Large intestine (tissue), 12 donors: Measurements from ENCODE around the gene WDR35. TPM values are rescaled to one million over a fixed set of nuclear protein-coding genes. Genes with fewer than 3 reads are reported as not detected.

ENCODE experiments used
- DNase-seq, 2 donors: peaks; one replicate each; pipeline versions ENCODE4 v3.0.0 to v3.0.0-alpha.2; 2013
- H3K27ac ChIP-seq: one replicate; pipeline ENCODE4 v1.5.1; 2013; ENCODE audit warnings: low read length
- H3K27me3 ChIP-seq: 2 replicates; pipeline ENCODE4 v1.6.1; 2013; ENCODE audit warnings: low read length; ENCODE audit not compliant: control insufficient read depth, insufficient read depth
- H3K36me3 ChIP-seq: 2 replicates; pipeline ENCODE4 v1.6.1; 2013; ENCODE audit warnings: low read length; ENCODE audit not compliant: control insufficient read depth, insufficient read depth
- H3K4me1 ChIP-seq: one replicate; pipeline ENCODE4 v1.6.1; 2013; ENCODE audit warnings: low read length; ENCODE audit not compliant: control insufficient read depth, insufficient read depth
- H3K4me3 ChIP-seq: one replicate; pipeline ENCODE4 v1.5.1; 2013; ENCODE audit warnings: low read length
- H3K9me3 ChIP-seq: one replicate; pipeline ENCODE4 v1.6.1; 2013; ENCODE audit warnings: mild to moderate bottlenecking, low read depth, low read length, moderate library complexity; ENCODE audit not compliant: control insufficient read depth
- WGBS: methylation state at CpG from one replicate; pipeline ENCODE4 v1.1.5; 2013; ENCODE audit warnings: low lambda C conversion rate; ENCODE audit not compliant: insufficient coverage; 5-methylcytosine and 5-hydroxymethylcytosine counted together
- long read RNA-seq, 11 donors: transcript quantifications; one replicate each; lab custom pipeline, GENCODE V29; 2026
- polyA plus RNA-seq: library from polyadenylated mRNA; unstranded; fragments of 120-200 nt; gene quantifications from one replicate; pipeline ENCODE4 v1.2.1, GENCODE V29; 2013

WDR35 gene
- polyA plus RNA-seq: 9.8 TPM
- long read RNA-seq, donor 1: 0 reads
- long read RNA-seq, donor 2: 0 reads
- long read RNA-seq, donor 3: 0 reads
- long read RNA-seq, donor 4: 0 reads
- long read RNA-seq, donor 5: 0 reads
- long read RNA-seq, donor 6: 0 reads
- long read RNA-seq, donor 7: 0 reads
- long read RNA-seq, donor 8: 0 reads
- long read RNA-seq, donor 9: 0 reads
- long read RNA-seq, donor 10: 0 reads
- long read RNA-seq, donor 11: 0 reads

- Histone ChIP-seq H3K4me1 (no peaks in the 10 kb centered on the region), H3K36me3 (peaks cover 2% of the 10 kb centered on the region), H3K27ac (peak within 1 kb of the TSS; percentile 30), H3K4me3 (peak within 1 kb of the TSS; percentile 93), H3K9me3 (no peaks in the 10 kb centered on the region), H3K27me3 (peaks cover 3% of the 10 kb centered on the region)
- DNase-seq: peak; percentile 89 to 90
- WGBS: 0% methylated on average over 3 of the region's 70 CpGs
Measured at GRCh38 chr2:19989667-19990415, at the start of gene WDR35. TSS of gene WDR35 (minus strand) at chr2:19990105. CDS start at chr2:19990015, 90 bp downstream.

GRCh38 chr2:20037660-20038059 is 47.8 kb upstream of the WDR35 start:
- Histone ChIP-seq H3K4me1 (no peaks in the 10 kb centered on the region), H3K36me3 (peaks cover 74% of the 10 kb centered on the region), H3K4me3 (no peak overlapping the region), H3K27ac (no peak overlapping the region), H3K27me3 (no peaks in the 10 kb centered on the region), H3K9me3 (no peaks in the 10 kb centered on the region)
- no peak for DNase-seq
- WGBS: no CpG with 5 or more reads among the region's 2 CpGs

- no peaks in the 10 kb centered on the region for H3K4me1 ChIP-seq
- no peak overlapping the region for H3K27ac ChIP-seq
- WGBS: no CpG with 5 or more reads among the region's 4 CpGs
- H3K27me3 ChIP-seq: no peaks in the 10 kb centered on the region
- no peak overlapping the region for H3K4me3 ChIP-seq
- H3K36me3 ChIP-seq: peaks cover 77% of the 10 kb centered on the region
- H3K9me3 ChIP-seq: no peaks in the 10 kb centered on the region
- DNase-seq: no peak
Measured at GRCh38 chr2:20035955-20036666, 46.2 kb upstream of the WDR35 start.

GRCh38 chr2:20034821-20035220 is 44.9 kb upstream of the WDR35 start:
- no peak for DNase-seq
- H3K4me3 ChIP-seq: no peak overlapping the region
- 63% methylated on average over 1 of the region's 2 CpGs for WGBS
- no peaks in the 10 kb centered on the region for H3K27me3 ChIP-seq
- H3K9me3 ChIP-seq: no peaks in the 10 kb centered on the region
- no peak overlapping the region for H3K27ac ChIP-seq
- H3K4me1 ChIP-seq: no peaks in the 10 kb centered on the region
- peaks cover 78% of the 10 kb centered on the region for H3K36me3 ChIP-seq

GRCh38 chr2:20034218-20034617 is 44.3 kb upstream of the WDR35 start:
- DNase-seq: no peak
- Histone ChIP-seq H3K27ac (no peak overlapping the region), H3K9me3 (no peaks in the 10 kb centered on the region), H3K4me1 (no peaks in the 10 kb centered on the region), H3K36me3 (peaks cover 74% of the 10 kb centered on the region), H3K27me3 (no peaks in the 10 kb centered on the region), H3K4me3 (no peak overlapping the region)
- WGBS: 100% methylated on average over 1 of the region's 4 CpGs

GRCh38 chr2:20033322-20033721 is 43.4 kb upstream of the WDR35 start:
- DNase-seq: no peak

GRCh38 chr2:20030224-20030623 is 40.3 kb upstream of the WDR35 start:
- WGBS: no CpG with 5 or more reads among the region's 6 CpGs
- no peak for DNase-seq
- H3K36me3 ChIP-seq: peaks cover 51% of the 10 kb centered on the region
- H3K4me3 ChIP-seq: no peak overlapping the region
- H3K27ac ChIP-seq: no peak overlapping the region
- H3K27me3 ChIP-seq: no peaks in the 10 kb centered on the region
- H3K4me1 ChIP-seq: no peaks in the 10 kb centered on the region
- no peaks in the 10 kb centered on the region for H3K9me3 ChIP-seq

More at GRCh38 chr2:20033322-20033721, 43.4 kb upstream of the WDR35 start:
- no peaks in the 10 kb centered on the region for H3K27me3 ChIP-seq
- H3K4me1 ChIP-seq: no peaks in the 10 kb centered on the region
- H3K9me3 ChIP-seq: no peaks in the 10 kb centered on the region
- no CpG with 5 or more reads among the region's 3 CpGs for WGBS
- no peak overlapping the region for H3K27ac ChIP-seq
- H3K36me3 ChIP-seq: peaks cover 71% of the 10 kb centered on the region
- no peak overlapping the region for H3K4me3 ChIP-seq

GRCh38 chr2:20027705-20028434 is 38.0 kb upstream of the WDR35 start:
- 60% methylated on average over 2 of the region's 3 CpGs for WGBS
- peaks cover 29% of the 10 kb centered on the region for H3K36me3 ChIP-seq
- no peaks in the 10 kb centered on the region for H3K27me3 ChIP-seq
- DNase-seq: no peak
- no peaks in the 10 kb centered on the region for H3K4me1 ChIP-seq
- no peaks in the 10 kb centered on the region for H3K9me3 ChIP-seq
- no peak overlapping the region for H3K27ac ChIP-seq
- no peak overlapping the region for H3K4me3 ChIP-seq

GRCh38 chr2:20027260-20027677 is 37.4 kb upstream of the WDR35 start:
- Histone ChIP-seq H3K36me3 (peaks cover 25% of the 10 kb centered on the region), H3K27me3 (no peaks in the 10 kb centered on the region), H3K4me1 (no peaks in the 10 kb centered on the region), H3K27ac (no peak overlapping the region), H3K4me3 (no peak overlapping the region), H3K9me3 (no peaks in the 10 kb centered on the region)
- no peak for DNase-seq
- WGBS: 100% methylated on average over 1 of the region's 4 CpGs
